Pancreas (tissue), 10 donors: ENCODE results near the gene PPM1F. TPM values are rescaled to one million over a fixed set of nuclear protein-coding genes. Genes with fewer than 3 reads are reported as not detected.
"Not testable (repeated sequence)": the region's sequence is repeated elsewhere in the genome, so short reads cannot be mapped to it uniquely, and the experiment has no call there.

ENCODE experiments used
- ATAC-seq, 4 donors: fragments of 200-7000 bp; cut with Tn5 transposase; one replicate each; pipeline versions ENCODE4 v1.8.0 to v1.9.1; 2020; ENCODE audit warnings: mild to moderate bottlenecking in 4 of 4, moderate library complexity in 4 of 4
- DNase-seq, 6 donors: peaks; one replicate each; pipeline ENCODE4 v3.0.0-alpha.2; 2020
- FAIRE-seq: peaks from 2 replicates; lab custom pipeline; 2012; peaks lifted over from hg19 to GRCh38; lab: Jason Lieb, UNC
- H3K27ac ChIP-seq, 4 donors: fragments of 200-600 bp; sonication (generic); 1 replicate in 3 of 4; 2 replicates in 1 of 4; pipeline versions ENCODE4 v1.5.0 to v1.8.0; 2020
- H3K27me3 ChIP-seq, 4 donors: fragments of 200-600 bp; one replicate each; pipeline ENCODE4 v1.8.0; 2021
- H3K36me3 ChIP-seq, 3 donors: fragments of 200-600 bp; sonication (generic) in 1 of 3; one replicate each; pipeline versions ENCODE4 v1.5.0 to v1.8.0; 2020 to 2021
- H3K4me1 ChIP-seq, 3 donors: fragments of 200-600 bp; one replicate each; pipeline ENCODE4 v1.8.0; 2021
- H3K4me3 ChIP-seq, 4 donors: fragments of 200-600 bp; sonication (generic) in 2 of 4; one replicate each; pipeline versions ENCODE4 v1.5.0 to v1.8.0; 2020 to 2021
- H3K9me3 ChIP-seq, 4 donors: fragments of 200-600 bp; one replicate each; pipeline ENCODE4 v1.8.0; 2021
- WGBS, 2 donors: extraction: QIAGEN DNeasy Blood & Tissue Kit; methylation state at CpG; one replicate each; pipeline ENCODE4 v1.1.7; 2013; 5-methylcytosine and 5-hydroxymethylcytosine counted together
- intact Hi-C, 3 donors: fragments of 100-400 bp; cut with DNase I; formaldehyde crosslinking; loops; one replicate each; pipeline versions ENCODE4 v1.11.1 to v1.14.2; 2022
- polyA plus RNA-seq, 2 donors: library from polyadenylated mRNA; stranded (reverse); fragments of 200-250 nt; gene quantifications; one replicate each; pipeline ENCODE4 v1.2.3, GENCODE V29; 2013
- total RNA-seq, 6 donors: library from RNA; stranded (reverse); fragmentation: NEBNext Ultra II Directional in 4 of 6; extraction: Animal tissue kit (Norgen Biotek cat#: 25700) in 4 of 6; gene quantifications; one replicate each; pipeline versions ENCODE4 v1.2.1 to v1.2.4, GENCODE V29; 2021 to 2023
- TF ChIP-seq, protein P1 (sequence below), 4 donors: fragments of 200-600 bp; sonication (generic) in 3 of 4; IDR thresholded peaks; one replicate each; pipeline versions ENCODE4 v1.5.0 to v1.8.0; 2021; ENCODE audit warnings: antibody characterized with exemption in 4 of 4
- donor health status: healthy with polysubstance abuse.
- donor health status: DM: no; HTN: no; CAD: no; lungs with moderate emphysema.
- donor health status: DM: no; HTN: no; CAD: no.
- donor health status: control.
- donor health status: control.
- donor health status: Bipolar disorder and iron deficiency.
- donor health status: DM: yes; HTN: yes; CAD: no.
- donor health status: DM: no; HTN: no; CAD: no.
- donor health status: DM: no; HTN: no; CAD: no.
- donor health status: DM: yes; HTN: yes; CAD: no.

PPM1F gene
- total and polyA plus RNA-seq, 8 donors = 9.2 to 16.0 (median 10.2) TPM

DNA sequence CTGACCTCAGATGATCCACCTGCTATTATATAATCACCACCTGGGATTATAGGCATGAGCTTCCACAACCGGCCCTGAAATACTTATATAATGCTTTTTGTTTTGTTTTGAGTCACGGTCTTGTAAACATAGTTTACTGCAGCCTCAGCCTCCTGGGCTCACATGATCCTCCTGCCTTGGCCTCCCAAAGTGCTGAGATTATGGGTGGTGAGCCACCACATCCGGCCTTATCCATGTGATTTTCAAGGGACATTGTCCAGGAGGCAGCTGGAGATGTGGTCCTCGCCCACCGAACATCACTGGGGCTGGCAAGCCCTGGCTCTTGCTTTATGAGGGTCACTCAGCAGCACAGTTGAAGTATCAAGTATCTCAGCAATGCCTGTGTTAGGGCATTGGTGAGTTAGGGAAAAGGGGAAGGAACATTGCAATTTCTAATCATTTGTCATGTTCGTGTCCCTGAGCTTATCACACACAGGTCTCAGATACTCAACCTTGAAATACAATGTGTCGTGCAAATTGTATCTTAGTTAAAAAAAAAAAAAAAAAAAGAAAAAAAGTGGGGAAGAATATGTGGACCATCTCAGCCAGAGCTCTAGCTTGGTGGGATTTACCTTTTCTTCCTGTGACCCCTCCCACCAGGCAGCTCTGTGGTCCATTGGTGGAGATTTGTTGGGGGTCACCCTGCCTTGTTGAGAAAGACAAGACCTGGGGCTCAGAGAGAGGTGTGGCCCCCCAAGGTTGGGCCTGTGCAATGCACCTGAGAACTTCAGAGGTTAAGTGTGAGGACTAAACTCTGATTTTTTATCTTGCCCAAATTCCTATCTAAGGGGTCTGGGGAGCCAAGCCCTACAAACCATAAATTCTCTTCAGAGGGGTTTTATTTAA, 44.8 kb downstream of the PPM1F start:
- 63 to 71% methylated on average over 7 of the region's 7 CpGs for WGBS, 2 donors
- H3K36me3 ChIP-seq = no peaks in the 10 kb centered on the region
- H3K4me3 ChIP-seq = no peak overlapping the region
- ATAC-seq (no peak), FAIRE-seq (no peak), DNase-seq (no peak)
- no peak overlapping the region for H3K27ac ChIP-seq
- H3K4me1 ChIP-seq = no peaks in the 10 kb centered on the region
- H3K9me3 ChIP-seq = no peaks in the 10 kb centered on the region
- no peaks in the 10 kb centered on the region for H3K27me3 ChIP-seq
- TF ChIP-seq, protein P1, sequence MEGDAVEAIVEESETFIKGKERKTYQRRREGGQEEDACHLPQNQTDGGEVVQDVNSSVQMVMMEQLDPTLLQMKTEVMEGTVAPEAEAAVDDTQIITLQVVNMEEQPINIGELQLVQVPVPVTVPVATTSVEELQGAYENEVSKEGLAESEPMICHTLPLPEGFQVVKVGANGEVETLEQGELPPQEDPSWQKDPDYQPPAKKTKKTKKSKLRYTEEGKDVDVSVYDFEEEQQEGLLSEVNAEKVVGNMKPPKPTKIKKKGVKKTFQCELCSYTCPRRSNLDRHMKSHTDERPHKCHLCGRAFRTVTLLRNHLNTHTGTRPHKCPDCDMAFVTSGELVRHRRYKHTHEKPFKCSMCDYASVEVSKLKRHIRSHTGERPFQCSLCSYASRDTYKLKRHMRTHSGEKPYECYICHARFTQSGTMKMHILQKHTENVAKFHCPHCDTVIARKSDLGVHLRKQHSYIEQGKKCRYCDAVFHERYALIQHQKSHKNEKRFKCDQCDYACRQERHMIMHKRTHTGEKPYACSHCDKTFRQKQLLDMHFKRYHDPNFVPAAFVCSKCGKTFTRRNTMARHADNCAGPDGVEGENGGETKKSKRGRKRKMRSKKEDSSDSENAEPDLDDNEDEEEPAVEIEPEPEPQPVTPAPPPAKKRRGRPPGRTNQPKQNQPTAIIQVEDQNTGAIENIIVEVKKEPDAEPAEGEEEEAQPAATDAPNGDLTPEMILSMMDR (IDR thresholded peaks at IDR 0.05) = no peak
- intact Hi-C loops = no loop called here

DNA sequence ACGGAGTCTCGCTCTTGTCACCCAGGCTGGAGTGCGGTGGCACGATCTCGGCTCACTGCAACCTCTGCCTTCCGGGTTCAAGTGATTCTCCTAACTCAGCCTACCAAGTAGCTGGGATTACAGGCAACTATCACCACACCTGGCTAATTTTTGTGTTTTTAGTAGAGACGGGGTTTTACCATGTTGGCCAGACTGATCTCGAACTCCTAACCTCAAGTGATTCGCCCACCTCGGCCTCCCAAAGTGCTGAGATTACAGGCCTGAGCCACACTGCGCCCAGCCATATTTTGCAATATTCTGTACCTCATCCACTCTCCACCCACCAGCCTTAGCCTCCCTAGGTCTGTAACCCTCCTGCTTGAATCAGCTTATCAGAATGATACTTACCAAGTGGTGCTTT, 47.4 kb downstream of the PPM1F start:
- H3K4me3 ChIP-seq, H3K27ac ChIP-seq, H3K4me1 ChIP-seq, DNase-seq, H3K9me3 ChIP-seq, intact Hi-C loops, ATAC-seq, H3K36me3 ChIP-seq, H3K27me3 ChIP-seq, FAIRE-seq: not testable (repeated sequence)
- 95% methylated on average over 11 of the region's 11 CpGs for WGBS, 2 donors

DNA sequence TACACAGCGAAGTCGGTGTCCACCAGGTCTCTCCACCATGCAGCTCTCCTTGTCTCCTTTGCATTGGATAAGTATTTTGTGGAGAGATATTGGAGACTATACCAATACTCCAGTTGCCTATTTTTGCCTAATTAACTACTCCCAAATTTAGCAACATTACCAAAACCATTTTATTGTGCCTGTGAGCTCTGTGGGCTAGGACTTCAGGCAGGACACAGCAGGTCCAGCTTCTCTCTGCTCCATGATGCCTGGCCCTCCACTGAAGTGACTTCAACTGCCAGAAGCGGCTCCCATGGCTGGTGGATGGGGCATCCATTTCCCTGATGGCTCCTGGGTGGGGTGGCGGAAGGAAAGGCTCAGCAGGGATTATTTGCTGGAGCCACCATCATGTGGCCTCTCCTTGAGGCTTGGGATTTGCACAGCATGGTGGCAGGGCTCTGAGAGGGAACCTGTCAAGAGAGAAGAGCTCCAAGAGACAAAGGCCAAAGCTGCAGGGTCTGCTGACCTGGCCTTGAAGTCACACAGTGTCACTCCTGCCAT, 48.3 kb downstream of the PPM1F start:
- no peak for DNase-seq
- no peak overlapping the region for H3K27ac ChIP-seq
- TF ChIP-seq, protein P1 (IDR thresholded peaks at IDR 0.05) = no peak
- H3K27me3 ChIP-seq = no peaks in the 10 kb centered on the region
- no peak for ATAC-seq
- WGBS, 2 donors = 96 to 100% methylated on average over 4 of the region's 4 CpGs
- H3K4me3 ChIP-seq = no peak overlapping the region
- intact Hi-C loops = no loop called here
- no peak for FAIRE-seq
- H3K4me1 ChIP-seq = no peaks in the 10 kb centered on the region
- no peaks in the 10 kb centered on the region for H3K36me3 ChIP-seq
- H3K9me3 ChIP-seq = no peaks in the 10 kb centered on the region

GRCh38 chr22:21903283-21903682, 49.4 kb downstream of the PPM1F start:
- H3K9me3 ChIP-seq = no peaks in the 10 kb centered on the region
- ATAC-seq (no peak), DNase-seq (no peak), FAIRE-seq (no peak)
- no peaks in the 10 kb centered on the region for H3K36me3 ChIP-seq
- no peak overlapping the region for H3K27ac ChIP-seq
- H3K4me1 ChIP-seq = no peaks in the 10 kb centered on the region
- intact Hi-C loops = no loop called here
- 84 to 88% methylated on average over 4 of the region's 4 CpGs for WGBS, 2 donors
- H3K27me3 ChIP-seq = no peaks in the 10 kb centered on the region
- H3K4me3 ChIP-seq = no peak overlapping the region
- TF ChIP-seq, protein P1 (IDR thresholded peaks at IDR 0.05) = no peak

GRCh38 chr22:21902296-21903087, 50.2 kb downstream of the PPM1F start:
- FAIRE-seq = no peak
- ATAC-seq = no peak

More at GRCh38 chr22:21902296-21903087, 50.2 kb downstream of the PPM1F start:
- H3K9me3 ChIP-seq = no peaks in the 10 kb centered on the region
- no peaks in the 10 kb centered on the region for H3K36me3 ChIP-seq
- no peak overlapping the region for H3K27ac ChIP-seq
- H3K27me3 ChIP-seq = no peaks in the 10 kb centered on the region
- no peaks in the 10 kb centered on the region for H3K4me1 ChIP-seq
- 90 to 92% methylated on average over 12 of the region's 12 CpGs for WGBS, 2 donors
- intact Hi-C loops = no loop called here
- no peak for DNase-seq
- TF ChIP-seq, protein P1 (IDR thresholded peaks at IDR 0.05) = no peak
- no peak overlapping the region for H3K4me3 ChIP-seq
